ENCODE results near the gene FAM3C.

DNA sequence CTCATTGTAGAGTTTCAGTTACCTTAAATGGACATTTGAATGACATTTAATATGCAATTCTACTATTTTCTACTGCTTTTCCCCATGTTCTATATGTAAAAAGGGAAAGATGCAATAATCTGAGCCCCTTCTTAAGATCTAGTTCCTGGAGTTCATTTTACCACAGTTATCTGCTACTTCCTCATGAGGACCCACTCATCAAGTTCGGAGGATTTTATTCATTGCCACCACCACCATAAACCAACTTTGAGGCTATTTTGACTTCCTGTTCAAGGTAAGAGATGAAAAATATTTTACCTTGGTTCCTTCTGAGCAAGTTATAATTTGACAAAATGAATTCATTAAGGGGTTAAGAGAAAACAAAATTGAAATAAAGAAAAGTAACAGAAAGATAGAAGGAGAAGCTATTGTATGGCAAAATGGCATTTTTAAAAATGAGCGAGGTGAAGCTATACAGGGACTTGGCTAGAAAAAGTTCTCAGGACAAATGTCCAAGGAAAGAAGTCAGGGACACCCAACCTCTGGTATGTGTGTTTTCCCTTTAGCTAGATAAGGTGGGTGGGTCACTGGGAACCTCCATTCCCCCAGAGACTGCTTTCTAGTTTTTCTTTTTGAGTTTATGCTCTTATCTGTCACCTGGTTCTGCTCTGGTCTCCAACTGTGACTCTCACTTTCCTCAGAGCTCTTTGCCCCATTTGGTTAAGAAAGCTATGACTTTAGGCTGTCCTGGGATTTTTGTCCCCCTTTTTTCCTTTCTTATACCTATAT, 14.9 kb upstream of the FAM3C start:
- TF ChIP-seq, protein P1, sequence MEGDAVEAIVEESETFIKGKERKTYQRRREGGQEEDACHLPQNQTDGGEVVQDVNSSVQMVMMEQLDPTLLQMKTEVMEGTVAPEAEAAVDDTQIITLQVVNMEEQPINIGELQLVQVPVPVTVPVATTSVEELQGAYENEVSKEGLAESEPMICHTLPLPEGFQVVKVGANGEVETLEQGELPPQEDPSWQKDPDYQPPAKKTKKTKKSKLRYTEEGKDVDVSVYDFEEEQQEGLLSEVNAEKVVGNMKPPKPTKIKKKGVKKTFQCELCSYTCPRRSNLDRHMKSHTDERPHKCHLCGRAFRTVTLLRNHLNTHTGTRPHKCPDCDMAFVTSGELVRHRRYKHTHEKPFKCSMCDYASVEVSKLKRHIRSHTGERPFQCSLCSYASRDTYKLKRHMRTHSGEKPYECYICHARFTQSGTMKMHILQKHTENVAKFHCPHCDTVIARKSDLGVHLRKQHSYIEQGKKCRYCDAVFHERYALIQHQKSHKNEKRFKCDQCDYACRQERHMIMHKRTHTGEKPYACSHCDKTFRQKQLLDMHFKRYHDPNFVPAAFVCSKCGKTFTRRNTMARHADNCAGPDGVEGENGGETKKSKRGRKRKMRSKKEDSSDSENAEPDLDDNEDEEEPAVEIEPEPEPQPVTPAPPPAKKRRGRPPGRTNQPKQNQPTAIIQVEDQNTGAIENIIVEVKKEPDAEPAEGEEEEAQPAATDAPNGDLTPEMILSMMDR (IDR thresholded peaks at IDR 0.05; ENCODE audit: poor library complexity, severe bottlenecking), result no peak
- no peak for TF ChIP-seq EP300 (conservative IDR thresholded peaks at IDR 0.05; ENCODE audit: poor library complexity, severe bottlenecking)
- no peak for TF ChIP-seq POLR2AphosphoS5 (IDR thresholded peaks at IDR 0.05)
- TF ChIP-seq, protein P2, sequence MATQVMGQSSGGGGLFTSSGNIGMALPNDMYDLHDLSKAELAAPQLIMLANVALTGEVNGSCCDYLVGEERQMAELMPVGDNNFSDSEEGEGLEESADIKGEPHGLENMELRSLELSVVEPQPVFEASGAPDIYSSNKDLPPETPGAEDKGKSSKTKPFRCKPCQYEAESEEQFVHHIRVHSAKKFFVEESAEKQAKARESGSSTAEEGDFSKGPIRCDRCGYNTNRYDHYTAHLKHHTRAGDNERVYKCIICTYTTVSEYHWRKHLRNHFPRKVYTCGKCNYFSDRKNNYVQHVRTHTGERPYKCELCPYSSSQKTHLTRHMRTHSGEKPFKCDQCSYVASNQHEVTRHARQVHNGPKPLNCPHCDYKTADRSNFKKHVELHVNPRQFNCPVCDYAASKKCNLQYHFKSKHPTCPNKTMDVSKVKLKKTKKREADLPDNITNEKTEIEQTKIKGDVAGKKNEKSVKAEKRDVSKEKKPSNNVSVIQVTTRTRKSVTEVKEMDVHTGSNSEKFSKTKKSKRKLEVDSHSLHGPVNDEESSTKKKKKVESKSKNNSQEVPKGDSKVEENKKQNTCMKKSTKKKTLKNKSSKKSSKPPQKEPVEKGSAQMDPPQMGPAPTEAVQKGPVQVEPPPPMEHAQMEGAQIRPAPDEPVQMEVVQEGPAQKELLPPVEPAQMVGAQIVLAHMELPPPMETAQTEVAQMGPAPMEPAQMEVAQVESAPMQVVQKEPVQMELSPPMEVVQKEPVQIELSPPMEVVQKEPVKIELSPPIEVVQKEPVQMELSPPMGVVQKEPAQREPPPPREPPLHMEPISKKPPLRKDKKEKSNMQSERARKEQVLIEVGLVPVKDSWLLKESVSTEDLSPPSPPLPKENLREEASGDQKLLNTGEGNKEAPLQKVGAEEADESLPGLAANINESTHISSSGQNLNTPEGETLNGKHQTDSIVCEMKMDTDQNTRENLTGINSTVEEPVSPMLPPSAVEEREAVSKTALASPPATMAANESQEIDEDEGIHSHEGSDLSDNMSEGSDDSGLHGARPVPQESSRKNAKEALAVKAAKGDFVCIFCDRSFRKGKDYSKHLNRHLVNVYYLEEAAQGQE (IDR thresholded peaks at IDR 0.05; ENCODE audit: borderline replicate concordance), result no peak
- no peak for TF ChIP-seq RAD21 (conservative IDR thresholded peaks at IDR 0.05)
- TF ChIP-seq EZH2 (IDR thresholded peaks at IDR 0.05; ENCODE audit: borderline replicate concordance, insufficient read depth, low read length, poor library complexity, severe bottlenecking), result no peak
- no peak for TF ChIP-seq TAF1 (IDR thresholded peaks at IDR 0.05; ENCODE audit: low read depth)
- no peak for TF ChIP-seq SMC3 (conservative IDR thresholded peaks at IDR 0.05; ENCODE audit: poor library complexity)
